Measurements from ENCODE around the gene PARP16. TPM values are rescaled to one million over a fixed set of nuclear protein-coding genes. Genes with fewer than 3 reads are reported as not detected.
A peak's percentile ranks its signal among the peaks of the same experiment; 100 is the strongest.

PARP16 gene
- total RNA-seq, 1 experiment from 2014 or later: 5.8 TPM

DNA sequence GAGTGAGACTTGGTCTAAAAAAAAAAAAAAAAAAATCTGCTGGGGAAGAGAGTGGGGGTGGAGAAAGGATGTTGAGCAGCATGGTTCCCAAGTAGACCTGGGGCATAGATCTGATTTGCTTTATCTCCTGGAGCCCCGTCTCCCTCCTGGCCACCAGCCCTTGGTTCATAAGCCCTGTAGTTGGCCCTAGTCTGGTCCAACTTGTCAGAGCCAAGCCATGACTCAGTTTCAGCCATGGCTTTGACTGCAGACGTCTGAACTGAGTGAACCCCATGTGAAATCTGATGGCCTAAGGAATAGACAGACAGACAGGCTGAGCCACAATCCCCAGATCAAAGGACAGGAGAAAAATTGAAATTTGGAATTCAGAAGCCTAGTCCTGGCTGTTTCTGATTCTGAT lies 73.4 kb downstream of the PARP16 start:
- intact Hi-C loops (cut with micrococcal nuclease; ENCODE audit: unreplicated experiment): no loop called here
- Mint-ChIP-seq H3K27ac (ENCODE audit: unreplicated experiment) (no peak overlapping the region), H3K4me3 (ENCODE audit: low read depth, unreplicated experiment) (no peak overlapping the region), H3K9me3 (ENCODE audit: low read depth, unreplicated experiment) (no peaks in the 10 kb centered on the region), H3K36me3 (ENCODE audit: insufficient read depth, unreplicated experiment) (no peaks in the 10 kb centered on the region), H3K27me3 (ENCODE audit: unreplicated experiment) (peaks cover 46% of the 10 kb centered on the region), H3K4me1 (ENCODE audit: low read depth, unreplicated experiment) (no peaks in the 10 kb centered on the region)
- no TSS peak for BruUV-seq (replicated peaks)
- TF ChIP-seq, protein P1, sequence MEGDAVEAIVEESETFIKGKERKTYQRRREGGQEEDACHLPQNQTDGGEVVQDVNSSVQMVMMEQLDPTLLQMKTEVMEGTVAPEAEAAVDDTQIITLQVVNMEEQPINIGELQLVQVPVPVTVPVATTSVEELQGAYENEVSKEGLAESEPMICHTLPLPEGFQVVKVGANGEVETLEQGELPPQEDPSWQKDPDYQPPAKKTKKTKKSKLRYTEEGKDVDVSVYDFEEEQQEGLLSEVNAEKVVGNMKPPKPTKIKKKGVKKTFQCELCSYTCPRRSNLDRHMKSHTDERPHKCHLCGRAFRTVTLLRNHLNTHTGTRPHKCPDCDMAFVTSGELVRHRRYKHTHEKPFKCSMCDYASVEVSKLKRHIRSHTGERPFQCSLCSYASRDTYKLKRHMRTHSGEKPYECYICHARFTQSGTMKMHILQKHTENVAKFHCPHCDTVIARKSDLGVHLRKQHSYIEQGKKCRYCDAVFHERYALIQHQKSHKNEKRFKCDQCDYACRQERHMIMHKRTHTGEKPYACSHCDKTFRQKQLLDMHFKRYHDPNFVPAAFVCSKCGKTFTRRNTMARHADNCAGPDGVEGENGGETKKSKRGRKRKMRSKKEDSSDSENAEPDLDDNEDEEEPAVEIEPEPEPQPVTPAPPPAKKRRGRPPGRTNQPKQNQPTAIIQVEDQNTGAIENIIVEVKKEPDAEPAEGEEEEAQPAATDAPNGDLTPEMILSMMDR (IDR thresholded peaks at IDR 0.05; ENCODE audit: unreplicated experiment): no peak
- CTCF ChIA-PET: interaction anchor here (1.1 kb wide), 1 partner anchor 57 kb away, joined by 5 read pairs; no protein-coding TSS in a partner anchor
- no peak for DNase-seq

DNA sequence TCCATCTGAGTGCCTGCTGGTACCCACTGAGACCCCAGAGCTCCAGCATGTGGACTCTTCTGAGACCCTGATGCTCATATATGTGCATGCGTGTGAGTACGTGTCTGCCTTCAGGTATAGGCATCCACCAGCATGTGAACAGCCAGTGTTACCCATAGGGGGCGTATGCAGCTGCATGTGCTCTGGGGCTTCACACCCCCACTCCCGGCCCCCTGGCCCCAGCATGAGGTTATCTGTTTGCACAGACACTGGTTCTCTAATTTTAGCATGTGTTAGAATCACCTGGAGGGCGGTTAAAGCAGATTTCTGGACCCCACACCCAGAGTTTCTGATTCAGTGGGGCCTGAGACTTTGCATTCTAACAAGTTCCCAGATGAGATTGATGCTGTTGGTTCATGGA lies 74.6 kb downstream of the PARP16 start:
- Mint-ChIP-seq H3K27me3 (ENCODE audit: unreplicated experiment) (peaks cover 45% of the 10 kb centered on the region), H3K36me3 (ENCODE audit: insufficient read depth, unreplicated experiment) (no peaks in the 10 kb centered on the region), H3K4me1 (ENCODE audit: low read depth, unreplicated experiment) (no peaks in the 10 kb centered on the region), H3K4me3 (ENCODE audit: low read depth, unreplicated experiment) (no peak overlapping the region), H3K9me3 (ENCODE audit: low read depth, unreplicated experiment) (no peaks in the 10 kb centered on the region), H3K27ac (ENCODE audit: unreplicated experiment) (no peak overlapping the region)
- TF ChIP-seq, protein P1 (IDR thresholded peaks at IDR 0.05; ENCODE audit: unreplicated experiment): peak; percentile 43
- peak; percentile 31 for DNase-seq
- no TSS peak for BruUV-seq (replicated peaks)
- CTCF ChIA-PET: interaction anchor here (0.6 to 1.2 kb wide), 3 partner anchors 58 to 352 kb away, joined by 3 to 5 read pairs (median 4); no protein-coding TSS in a partner anchor
- intact Hi-C loops (cut with micrococcal nuclease; ENCODE audit: unreplicated experiment): no loop called here

DNA sequence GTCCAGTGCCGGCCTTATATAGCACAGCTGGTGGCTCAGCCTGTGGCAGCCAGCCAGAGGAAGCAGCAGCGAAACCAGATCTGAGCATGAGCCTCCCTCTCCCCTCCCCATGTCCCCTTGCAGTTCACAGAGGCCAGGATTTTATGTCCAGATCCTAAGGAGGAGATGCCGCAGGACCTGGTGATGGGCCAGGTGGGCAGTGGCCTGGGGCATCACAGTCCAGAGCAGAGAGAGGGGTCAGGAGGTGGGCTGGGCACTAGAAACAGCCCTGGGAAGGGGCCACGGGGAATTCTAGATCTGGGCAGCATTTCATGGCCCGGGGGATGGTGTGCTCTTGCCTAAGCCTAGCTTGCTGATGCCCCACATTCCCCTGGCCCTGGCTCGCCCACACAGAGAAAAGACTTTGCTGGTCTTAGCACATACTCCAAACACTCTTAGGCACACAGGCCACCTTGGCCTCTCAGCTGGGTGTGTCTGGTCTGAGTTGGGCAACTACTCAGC lies 75.2 kb downstream of the PARP16 start:
- Mint-ChIP-seq H3K27ac (ENCODE audit: unreplicated experiment) (no peak overlapping the region), H3K9me3 (ENCODE audit: low read depth, unreplicated experiment) (no peaks in the 10 kb centered on the region), H3K4me1 (ENCODE audit: low read depth, unreplicated experiment) (no peaks in the 10 kb centered on the region), H3K36me3 (ENCODE audit: insufficient read depth, unreplicated experiment) (no peaks in the 10 kb centered on the region), H3K4me3 (ENCODE audit: low read depth, unreplicated experiment) (no peak overlapping the region), H3K27me3 (ENCODE audit: unreplicated experiment) (peaks cover 51% of the 10 kb centered on the region)
- intact Hi-C loops (cut with micrococcal nuclease; ENCODE audit: unreplicated experiment): no loop called here
- CTCF ChIA-PET: interaction anchor here (1.2 kb wide), 1 partner anchor 352 kb away, joined by 3 read pairs; no protein-coding TSS in a partner anchor
- no TSS peak for BruUV-seq (replicated peaks)
- no peak for DNase-seq
- TF ChIP-seq, protein P1 (IDR thresholded peaks at IDR 0.05; ENCODE audit: unreplicated experiment): no peak

DNA sequence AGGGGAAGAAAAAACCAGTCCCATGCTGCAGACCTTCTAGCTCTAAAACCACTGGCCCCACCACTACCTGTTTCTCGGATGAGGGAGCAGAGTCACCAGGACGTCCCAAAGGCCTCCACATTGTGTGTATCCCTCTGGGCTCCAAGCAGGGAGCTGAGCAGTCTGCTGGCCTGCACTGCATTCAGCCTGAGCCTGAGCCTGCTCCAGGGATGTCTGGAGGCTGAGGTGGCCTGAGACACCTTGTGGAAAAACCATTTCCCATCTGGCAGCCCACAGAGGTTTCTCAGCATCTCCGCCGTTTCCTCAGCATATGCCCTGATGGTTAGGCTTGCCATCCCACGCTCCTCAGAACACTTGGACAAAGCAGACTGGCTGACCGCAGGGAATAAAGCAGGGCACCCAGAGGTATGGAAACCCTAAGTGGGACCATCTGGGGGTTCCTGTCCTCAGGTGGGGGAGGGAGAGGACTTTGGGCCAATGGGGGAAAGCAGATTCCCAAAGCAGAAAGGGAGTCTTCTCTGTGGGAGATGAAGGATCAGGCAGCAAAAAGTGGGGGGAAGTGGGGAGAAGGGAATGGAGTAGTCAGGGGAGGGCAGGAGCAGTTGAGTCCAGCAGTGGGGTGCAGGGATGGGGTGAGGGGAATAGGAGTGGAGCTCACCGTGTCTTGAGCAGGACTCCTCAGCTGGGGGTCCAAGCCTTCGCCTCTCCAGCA lies 75.8 kb downstream of the PARP16 start, which contains the start of gene CILP:
TSS of gene CILP (minus strand) at position 704 of the 712 bp plus-strand sequence. CDS start 1,718 bp downstream, outside the sequence.
- H3K27ac Mint-ChIP-seq (ENCODE audit: unreplicated experiment): no peak within 1 kb of the TSS
- no peaks in the 10 kb centered on the region for H3K9me3 Mint-ChIP-seq (ENCODE audit: low read depth, unreplicated experiment)

More for the DNA sequence above, 75.8 kb downstream of the PARP16 start, which contains the start of gene CILP:
- BruUV-seq (replicated peaks): no TSS peak
- Mint-ChIP-seq H3K36me3 (ENCODE audit: insufficient read depth, unreplicated experiment) (no peaks in the 10 kb centered on the region), H3K27me3 (ENCODE audit: unreplicated experiment) (peaks cover 57% of the 10 kb centered on the region), H3K4me3 (ENCODE audit: low read depth, unreplicated experiment) (no peak within 1 kb of the TSS), H3K4me1 (ENCODE audit: low read depth, unreplicated experiment) (no peaks in the 10 kb centered on the region)
- no peak for DNase-seq
- intact Hi-C loops (cut with micrococcal nuclease; ENCODE audit: unreplicated experiment): no loop called here
- TF ChIP-seq, protein P1 (IDR thresholded peaks at IDR 0.05; ENCODE audit: unreplicated experiment): no peak
- CTCF ChIA-PET: interaction anchor here (1.2 kb wide), 1 partner anchor 351 kb away, joined by 3 read pairs; no protein-coding TSS in a partner anchor
